Ovary (tissue), 9 donors: ENCODE measurements around the gene S100A16. TPM values are rescaled to one million over a fixed set of nuclear protein-coding genes. Genes with fewer than 3 reads are reported as not detected.

Source experiments
- DNase-seq, 5 donors: peaks; one replicate each; pipeline ENCODE4 v3.0.0-alpha.2; 2019 to 2020
- H3K27ac ChIP-seq, 2 donors: fragments of 200-600 bp; one replicate each; pipeline versions ENCODE4 v1.5.1 to v1.8.0; 2019 to 2022
- H3K27me3 ChIP-seq: fragments of 200-600 bp; one replicate; pipeline ENCODE4 v1.8.0; 2022
- H3K36me3 ChIP-seq: fragments of 200-600 bp; sonication (generic); one replicate; pipeline ENCODE4 v1.5.1; 2019
- H3K4me1 ChIP-seq: one replicate; pipeline ENCODE4 v1.8.1; 2013; ENCODE audit warnings: mild to moderate bottlenecking, moderate library complexity; ENCODE audit not compliant: insufficient read depth
- H3K4me3 ChIP-seq: fragments of 200-600 bp; sonication (generic); one replicate; pipeline ENCODE4 v1.5.1; 2017
- H3K9me3 ChIP-seq, 2 donors: fragments of 200-600 bp in 1 of 2; sonication (generic) in 1 of 2; one replicate each; pipeline versions ENCODE4 v1.5.1 to v1.8.1; 2013 to 2019; ENCODE audit warnings: mild to moderate bottlenecking in 1 of 2, moderate library complexity in 1 of 2
- EP300 ChIP-seq: sonication (generic); formaldehyde crosslinking; IDR thresholded peaks from one replicate; pipeline ENCODE4 v1.6.1; 2017; ENCODE audit warnings: antibody characterized with exemption
- POLR2A ChIP-seq: fragments of 450-650 bp; IDR thresholded peaks from one replicate; pipeline ENCODE4 v1.6.1; 2017; ENCODE audit warnings: antibody characterized with exemption, mild to moderate bottlenecking, moderate library complexity
- WGBS, 3 donors: extraction: QIAGEN DNeasy Blood & Tissue Kit in 1 of 3; methylation state at CpG; one replicate each; pipeline versions ENCODE4 v1.1.5 to v1.1.7; 2013 to 2017; 5-methylcytosine and 5-hydroxymethylcytosine counted together
- intact Hi-C, 4 donors: fragments of 100-400 bp; cut with DNase I; formaldehyde crosslinking; loops; one replicate each; pipeline versions ENCODE4 v1.11.0 to v1.15.1; 2022 to 2023
- polyA plus RNA-seq, 2 donors: library from polyadenylated mRNA; stranded (reverse); fragments of 200-250 nt in 1 of 2; fragments of 350-450 nt in 1 of 2; fragmentation: Illumina TruSeq in 1 of 2; extraction: RNeasy Lipid Tissue Mini Kit (QIAGEN cat#74804) in 1 of 2; gene quantifications; one replicate each; pipeline ENCODE4 v1.2.3, GENCODE V29; 2013 to 2014
- total RNA-seq, 7 donors: library from RNA; depleted of rRNA in 2 of 7; stranded (reverse); fragments of >200 nt in 2 of 7; fragmentation: NEBNext Ultra II Directional in 3 of 7; extraction: Animal tissue kit (Norgen Biotek cat#: 25700) in 3 of 7; gene quantifications; one replicate each; pipeline versions ENCODE4 v1.1.0 to v1.2.4, GENCODE V29; 2016 to 2023
- TF ChIP-seq, protein P1 (sequence below), 3 donors: fragments of 450-650 bp in 2 of 3; fragments of 200-600 bp in 1 of 3; IDR thresholded peaks; one replicate each; pipeline versions ENCODE4 v1.5.1 to v1.8.0; 2016 to 2022; ENCODE audit warnings: antibody characterized with exemption in 3 of 3, mild to moderate bottlenecking in 1 of 3
- donor health status: DM: no; HTN: no; CAD: no; lungs with moderate emphysema.
- donor health status: DM: no; HTN: no; CAD: no.
- donor health status: Bipolar disorder and iron deficiency.
- donor health status: DM: yes; HTN: yes; CAD: no.
- donor health status: DM: no; HTN: no; CAD: no.
- donor health status: DM: yes; HTN: yes; CAD: no.

The S100A16 gene
- total and polyA plus RNA-seq, 9 donors: 40.7 to 200 (median 81.0) TPM

- Histone ChIP-seq H3K27me3 (no peaks in the 10 kb centered on the region), H3K4me3 (no peak overlapping the region), H3K36me3 (no peaks in the 10 kb centered on the region), H3K4me1 (peaks cover 3% of the 10 kb centered on the region), H3K9me3 (no peaks in the 10 kb centered on the region), H3K27ac (no peak overlapping the region)
- TF ChIP-seq EP300 (no peak), POLR2A (no peak)
- TF ChIP-seq, protein P1, sequence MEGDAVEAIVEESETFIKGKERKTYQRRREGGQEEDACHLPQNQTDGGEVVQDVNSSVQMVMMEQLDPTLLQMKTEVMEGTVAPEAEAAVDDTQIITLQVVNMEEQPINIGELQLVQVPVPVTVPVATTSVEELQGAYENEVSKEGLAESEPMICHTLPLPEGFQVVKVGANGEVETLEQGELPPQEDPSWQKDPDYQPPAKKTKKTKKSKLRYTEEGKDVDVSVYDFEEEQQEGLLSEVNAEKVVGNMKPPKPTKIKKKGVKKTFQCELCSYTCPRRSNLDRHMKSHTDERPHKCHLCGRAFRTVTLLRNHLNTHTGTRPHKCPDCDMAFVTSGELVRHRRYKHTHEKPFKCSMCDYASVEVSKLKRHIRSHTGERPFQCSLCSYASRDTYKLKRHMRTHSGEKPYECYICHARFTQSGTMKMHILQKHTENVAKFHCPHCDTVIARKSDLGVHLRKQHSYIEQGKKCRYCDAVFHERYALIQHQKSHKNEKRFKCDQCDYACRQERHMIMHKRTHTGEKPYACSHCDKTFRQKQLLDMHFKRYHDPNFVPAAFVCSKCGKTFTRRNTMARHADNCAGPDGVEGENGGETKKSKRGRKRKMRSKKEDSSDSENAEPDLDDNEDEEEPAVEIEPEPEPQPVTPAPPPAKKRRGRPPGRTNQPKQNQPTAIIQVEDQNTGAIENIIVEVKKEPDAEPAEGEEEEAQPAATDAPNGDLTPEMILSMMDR (IDR thresholded peaks at IDR 0.05): no peak
- 64 to 81% (median 75%) methylated on average over 10 of the region's 10 CpGs for WGBS, 3 donors
- intact Hi-C loops: no loop called here
- DNase-seq: peak in 1 of 5 donors; percentile 28
Observed at GRCh38 chr1:153648000-153648643, 35.2 kb upstream of the S100A16 start.

DNA sequence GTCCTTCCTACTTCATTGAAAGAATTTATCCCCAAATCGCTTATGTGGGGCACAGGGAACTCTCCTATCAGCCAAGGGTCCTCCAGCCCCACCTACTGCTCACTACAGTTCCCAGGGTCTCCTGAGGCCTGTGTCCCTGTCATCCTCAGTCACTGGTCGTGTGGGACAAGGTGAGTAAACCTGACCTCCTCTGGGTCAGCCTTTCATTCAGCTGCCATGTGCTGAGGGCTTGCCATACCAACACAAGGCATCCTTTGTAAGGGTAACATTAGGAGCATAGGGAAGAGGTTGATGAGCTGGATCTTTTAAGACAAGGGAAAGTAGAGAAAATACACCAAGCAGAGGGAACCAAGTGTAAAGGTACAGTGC lies 34.4 kb upstream of the S100A16 start:
- no peaks in the 10 kb centered on the region for H3K27me3 ChIP-seq
- peaks cover 3% of the 10 kb centered on the region for H3K4me1 ChIP-seq
- H3K9me3 ChIP-seq: no peaks in the 10 kb centered on the region
- H3K4me3 ChIP-seq: no peak overlapping the region
- WGBS, 3 donors: 34 to 50% (median 49%) methylated on average over 2 of the region's 2 CpGs
- TF ChIP-seq EP300 (no peak), POLR2A (no peak)
- TF ChIP-seq, protein P1 (IDR thresholded peaks at IDR 0.05): no peak
- intact Hi-C loops: no loop called here
- H3K36me3 ChIP-seq: no peaks in the 10 kb centered on the region
- peak in 1 of 5 donors; percentile 13 for DNase-seq
- H3K27ac ChIP-seq: no peak overlapping the region

GRCh38 chr1:153646672-153647345 lies 33.9 kb upstream of the S100A16 start:
- H3K27ac ChIP-seq: no peak overlapping the region
- WGBS, 3 donors: 80 to 91% (median 81%) methylated on average over 5 of the region's 5 CpGs
- no peak overlapping the region for H3K4me3 ChIP-seq
- intact Hi-C loops: no loop called here
- no peaks in the 10 kb centered on the region for H3K27me3 ChIP-seq
- TF ChIP-seq, protein P1 (IDR thresholded peaks at IDR 0.05): no peak
- TF ChIP-seq EP300 (no peak), POLR2A (no peak)
- H3K9me3 ChIP-seq: no peaks in the 10 kb centered on the region
- no peaks in the 10 kb centered on the region for H3K36me3 ChIP-seq
- DNase-seq: peak in 1 of 5 donors; percentile 25
- peaks cover 3% of the 10 kb centered on the region for H3K4me1 ChIP-seq

- no peak overlapping the region for H3K4me3 ChIP-seq
- no peak for TF ChIP-seq EP300
- TF ChIP-seq, protein P1 (IDR thresholded peaks at IDR 0.05): no peak
- TF ChIP-seq POLR2A: no peak
- intact Hi-C loops: no loop called here
- peak overlapping the region in 1 of 2 donors; percentile 6 for H3K27ac ChIP-seq
- DNase-seq: no peak
- H3K9me3 ChIP-seq: no peaks in the 10 kb centered on the region
- H3K4me1 ChIP-seq: peaks cover 3% of the 10 kb centered on the region
- H3K36me3 ChIP-seq: no peaks in the 10 kb centered on the region
- H3K27me3 ChIP-seq: no peaks in the 10 kb centered on the region
Observed at GRCh38 chr1:153643816-153644215, 30.9 kb upstream of the S100A16 start.
